Vagina (tissue), 2 donors: ENCODE results near the gene GLYATL3.

ENCODE experiments used
- POLR2A ChIP-seq, 2 donors: fragments of 450-650 bp; IDR thresholded peaks; one replicate each; pipeline ENCODE4 v1.6.1; 2017; ENCODE audit warnings: antibody characterized with exemption in 2 of 2, mild to moderate bottlenecking in 2 of 2, moderate library complexity in 2 of 2
- POLR2AphosphoS5 ChIP-seq, 2 donors: sonication (generic); formaldehyde crosslinking; IDR thresholded peaks; one replicate each; pipeline ENCODE4 v1.9.0; 2017; ENCODE audit warnings: antibody characterized with exemption in 2 of 2, mild to moderate bottlenecking in 2 of 2, low read depth in 1 of 2; ENCODE audit not compliant: insufficient read depth in 1 of 2
- TF ChIP-seq, protein P1 (sequence below), 3 experiments: fragments of 450-650 bp in 2 of 3; fragments of 200-600 bp in 1 of 3; sonication (generic) in 1 of 3; IDR thresholded peaks; one replicate each; pipeline ENCODE4 v1.5.1; 2017 to 2019; ENCODE audit warnings: antibody characterized with exemption in 3 of 3, mild to moderate bottlenecking in 2 of 3, moderate library complexity in 2 of 3

DNA sequence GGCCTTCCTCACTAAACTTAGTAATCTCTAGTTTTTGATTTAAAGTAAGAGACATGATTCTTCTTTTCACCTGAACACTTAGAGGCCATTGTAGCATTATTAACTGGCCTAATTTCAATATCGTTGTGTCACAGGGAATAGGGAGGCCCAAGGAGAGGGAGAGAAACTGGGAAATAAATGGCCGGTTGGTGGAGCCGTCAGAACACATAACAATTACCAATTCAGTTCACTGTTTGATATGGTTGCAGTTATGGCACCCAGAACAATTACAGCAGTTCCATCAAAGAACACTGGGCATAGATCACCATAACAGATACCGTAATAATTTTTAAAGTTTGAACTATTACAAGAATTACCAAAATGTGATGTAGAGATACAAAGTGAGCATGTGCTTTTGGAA, 9.1 kb upstream of the GLYATL3 start:
- TF ChIP-seq, protein P1, sequence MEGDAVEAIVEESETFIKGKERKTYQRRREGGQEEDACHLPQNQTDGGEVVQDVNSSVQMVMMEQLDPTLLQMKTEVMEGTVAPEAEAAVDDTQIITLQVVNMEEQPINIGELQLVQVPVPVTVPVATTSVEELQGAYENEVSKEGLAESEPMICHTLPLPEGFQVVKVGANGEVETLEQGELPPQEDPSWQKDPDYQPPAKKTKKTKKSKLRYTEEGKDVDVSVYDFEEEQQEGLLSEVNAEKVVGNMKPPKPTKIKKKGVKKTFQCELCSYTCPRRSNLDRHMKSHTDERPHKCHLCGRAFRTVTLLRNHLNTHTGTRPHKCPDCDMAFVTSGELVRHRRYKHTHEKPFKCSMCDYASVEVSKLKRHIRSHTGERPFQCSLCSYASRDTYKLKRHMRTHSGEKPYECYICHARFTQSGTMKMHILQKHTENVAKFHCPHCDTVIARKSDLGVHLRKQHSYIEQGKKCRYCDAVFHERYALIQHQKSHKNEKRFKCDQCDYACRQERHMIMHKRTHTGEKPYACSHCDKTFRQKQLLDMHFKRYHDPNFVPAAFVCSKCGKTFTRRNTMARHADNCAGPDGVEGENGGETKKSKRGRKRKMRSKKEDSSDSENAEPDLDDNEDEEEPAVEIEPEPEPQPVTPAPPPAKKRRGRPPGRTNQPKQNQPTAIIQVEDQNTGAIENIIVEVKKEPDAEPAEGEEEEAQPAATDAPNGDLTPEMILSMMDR (IDR thresholded peaks at IDR 0.05) = no peak
- no peak for TF ChIP-seq POLR2AphosphoS5 (IDR thresholded peaks at IDR 0.05; ENCODE audit: insufficient read depth in 1 of 2, low read depth in 1 of 2)
- no peak for TF ChIP-seq POLR2A (IDR thresholded peaks at IDR 0.05)
